Bone marrow (tissue), 2 donors: Measurements from ENCODE around the gene RDH8.

Experiments used
- DNase-seq, 2 donors: peaks; one replicate each; lab custom pipeline; 2025; lab: John Stamatoyannopoulos, UW

Gene RDH8

GRCh38 chr19:10013316-10013715, at the start of gene RDH8:
RDH8 (plus strand) TSS chr19:10013483; CDS start chr19:10013498, 15 bp downstream.
- no peak for DNase-seq

- DNase-seq, result no peak
Observed at GRCh38 chr19:9966024-9966423, 47.3 kb upstream of the RDH8 start.

GRCh38 chr19:9966448-9966847, 46.8 kb upstream of the RDH8 start:
- DNase-seq, result no peak

- no peak for DNase-seq
Observed at GRCh38 chr19:9967326-9967725, 46.0 kb upstream of the RDH8 start.

- DNase-seq, result no peak
Observed at GRCh38 chr19:9968820-9969687, 44.2 kb upstream of the RDH8 start.

- DNase-seq, result no peak
Observed at GRCh38 chr19:9969688-9969975, 43.7 kb upstream of the RDH8 start.

- no peak for DNase-seq
Observed at GRCh38 chr19:9970481-9970880, 42.8 kb upstream of the RDH8 start.

GRCh38 chr19:9971166-9971897, 42.0 kb upstream of the RDH8 start:
- DNase-seq, result no peak

GRCh38 chr19:9972103-9972502, 41.2 kb upstream of the RDH8 start:
- DNase-seq, result no peak

- DNase-seq, result no peak
Observed at GRCh38 chr19:9981406-9982260, 31.6 kb upstream of the RDH8 start.

- no peak for DNase-seq
Observed at GRCh38 chr19:9986787-9987281, 26.4 kb upstream of the RDH8 start.

- no peak for DNase-seq
Observed at GRCh38 chr19:9989504-9989903, 23.8 kb upstream of the RDH8 start.

- DNase-seq, result no peak
Observed at GRCh38 chr19:9991425-9992191, 21.7 kb upstream of the RDH8 start.

GRCh38 chr19:9995084-9995483, 18.2 kb upstream of the RDH8 start:
- DNase-seq, result no peak

GRCh38 chr19:9995999-9996398, 17.3 kb upstream of the RDH8 start:
- DNase-seq, result no peak

- DNase-seq, result no peak
Observed at GRCh38 chr19:9996541-9996940, 16.7 kb upstream of the RDH8 start.

GRCh38 chr19:10000171-10000826, 13.0 kb upstream of the RDH8 start:
- peak; percentile 7 to 29 for DNase-seq

- no peak for DNase-seq
Observed at GRCh38 chr19:10001899-10002298, 11.4 kb upstream of the RDH8 start.

GRCh38 chr19:10003271-10003670, 10.0 kb upstream of the RDH8 start:
- no peak for DNase-seq

GRCh38 chr19:10004617-10005016, 8.7 kb upstream of the RDH8 start:
- no peak for DNase-seq
